GM23338 (cell line): ENCODE measurements around the gene IWS1.
A peak's percentile ranks its signal among the peaks of the same experiment; 100 is the strongest.

Experiments
- POLR2AphosphoS5 ChIP-seq: IDR thresholded peaks from 2 replicates; pipeline ENCODE4 v1.6.1; 2016; ENCODE audit warnings: antibody characterized with exemption, low read depth
- TF ChIP-seq, protein P1 (sequence below), 2 experiments: fragments of 200-600 bp in 1 of 2; sonication (generic) in 1 of 2; conservative IDR thresholded peaks; 2 replicates each; pipeline versions ENCODE4 v1.5.1 to v1.6.1; 2016 to 2017; ENCODE audit warnings: antibody characterized with exemption in 2 of 2, low read depth in 2 of 2, mild to moderate bottlenecking in 2 of 2, moderate library complexity in 1 of 2

DNA sequence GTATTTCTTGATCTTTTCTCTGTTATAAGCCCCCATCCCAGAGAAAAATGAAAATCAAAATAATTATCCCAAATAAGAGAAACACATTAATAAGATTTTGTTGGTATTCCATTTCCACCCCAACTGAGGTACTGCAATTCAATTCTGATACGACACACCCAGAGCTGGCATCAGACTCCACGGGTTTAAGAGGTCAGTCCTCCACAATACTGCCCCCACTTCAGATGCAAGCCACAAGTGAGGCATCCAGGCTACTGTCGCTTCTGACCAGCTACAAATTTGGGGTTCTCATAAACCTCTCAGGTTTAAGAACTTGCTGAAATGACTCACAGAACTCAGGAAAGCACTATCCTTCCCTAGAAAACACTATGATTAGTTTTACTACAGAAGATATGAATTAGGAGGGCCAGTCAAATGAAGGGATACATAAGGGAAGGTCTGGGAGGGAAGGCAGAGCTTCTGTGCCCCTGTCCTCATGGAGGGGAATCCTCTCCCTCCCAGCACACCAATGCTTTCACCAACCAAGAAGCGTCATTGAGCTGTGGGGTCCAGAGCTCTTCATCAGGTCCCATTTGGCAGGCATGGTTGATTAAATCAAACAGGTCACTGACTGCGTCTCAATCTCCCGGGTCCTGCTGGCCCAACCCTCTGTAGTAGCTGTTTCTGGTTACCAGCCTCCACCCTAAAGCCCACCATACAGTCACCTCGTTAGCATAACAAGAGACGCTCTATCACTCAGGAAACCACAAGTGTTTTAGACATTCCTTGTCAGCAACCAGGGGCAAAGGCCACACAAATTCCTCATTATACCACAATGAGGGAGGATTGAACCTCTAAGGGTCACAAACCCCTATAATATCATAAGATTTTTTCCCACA, 46.2 kb downstream of the IWS1 start:
- TF ChIP-seq, protein P1, sequence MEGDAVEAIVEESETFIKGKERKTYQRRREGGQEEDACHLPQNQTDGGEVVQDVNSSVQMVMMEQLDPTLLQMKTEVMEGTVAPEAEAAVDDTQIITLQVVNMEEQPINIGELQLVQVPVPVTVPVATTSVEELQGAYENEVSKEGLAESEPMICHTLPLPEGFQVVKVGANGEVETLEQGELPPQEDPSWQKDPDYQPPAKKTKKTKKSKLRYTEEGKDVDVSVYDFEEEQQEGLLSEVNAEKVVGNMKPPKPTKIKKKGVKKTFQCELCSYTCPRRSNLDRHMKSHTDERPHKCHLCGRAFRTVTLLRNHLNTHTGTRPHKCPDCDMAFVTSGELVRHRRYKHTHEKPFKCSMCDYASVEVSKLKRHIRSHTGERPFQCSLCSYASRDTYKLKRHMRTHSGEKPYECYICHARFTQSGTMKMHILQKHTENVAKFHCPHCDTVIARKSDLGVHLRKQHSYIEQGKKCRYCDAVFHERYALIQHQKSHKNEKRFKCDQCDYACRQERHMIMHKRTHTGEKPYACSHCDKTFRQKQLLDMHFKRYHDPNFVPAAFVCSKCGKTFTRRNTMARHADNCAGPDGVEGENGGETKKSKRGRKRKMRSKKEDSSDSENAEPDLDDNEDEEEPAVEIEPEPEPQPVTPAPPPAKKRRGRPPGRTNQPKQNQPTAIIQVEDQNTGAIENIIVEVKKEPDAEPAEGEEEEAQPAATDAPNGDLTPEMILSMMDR (conservative IDR thresholded peaks at IDR 0.05; ENCODE audit: low read depth in 2 of 2), result 0 out of 4 replicates have a peak, but pooled peaks of 1 of the 2 experiments have one; percentile 0
- 0 out of 2 replicates have a peak, but pooled peaks have one; percentile 4 for TF ChIP-seq POLR2AphosphoS5
